Measurements from ENCODE around the gene SEL1L2.

The SEL1L2 gene

DNA sequence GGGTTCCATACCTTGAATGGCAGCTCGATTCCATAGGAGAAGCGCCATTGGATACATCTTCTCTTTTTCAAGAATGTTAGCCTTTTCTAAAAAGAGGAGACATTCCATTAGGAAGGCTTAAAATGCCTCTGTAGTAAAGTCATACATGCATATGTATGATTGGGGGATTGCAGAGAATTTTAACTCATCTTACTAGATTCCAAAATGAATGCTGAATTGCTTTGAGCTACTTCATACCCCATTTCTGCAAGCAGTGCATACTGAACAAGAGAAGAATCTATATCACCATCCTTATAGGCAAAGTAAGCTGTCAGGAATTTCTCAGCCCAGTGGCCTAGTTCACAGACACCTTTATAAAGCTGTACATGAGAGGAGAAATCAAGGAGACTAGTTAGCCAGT is 125.3 kb downstream of the SEL1L2 start:
- TF ChIP-seq, protein P1, sequence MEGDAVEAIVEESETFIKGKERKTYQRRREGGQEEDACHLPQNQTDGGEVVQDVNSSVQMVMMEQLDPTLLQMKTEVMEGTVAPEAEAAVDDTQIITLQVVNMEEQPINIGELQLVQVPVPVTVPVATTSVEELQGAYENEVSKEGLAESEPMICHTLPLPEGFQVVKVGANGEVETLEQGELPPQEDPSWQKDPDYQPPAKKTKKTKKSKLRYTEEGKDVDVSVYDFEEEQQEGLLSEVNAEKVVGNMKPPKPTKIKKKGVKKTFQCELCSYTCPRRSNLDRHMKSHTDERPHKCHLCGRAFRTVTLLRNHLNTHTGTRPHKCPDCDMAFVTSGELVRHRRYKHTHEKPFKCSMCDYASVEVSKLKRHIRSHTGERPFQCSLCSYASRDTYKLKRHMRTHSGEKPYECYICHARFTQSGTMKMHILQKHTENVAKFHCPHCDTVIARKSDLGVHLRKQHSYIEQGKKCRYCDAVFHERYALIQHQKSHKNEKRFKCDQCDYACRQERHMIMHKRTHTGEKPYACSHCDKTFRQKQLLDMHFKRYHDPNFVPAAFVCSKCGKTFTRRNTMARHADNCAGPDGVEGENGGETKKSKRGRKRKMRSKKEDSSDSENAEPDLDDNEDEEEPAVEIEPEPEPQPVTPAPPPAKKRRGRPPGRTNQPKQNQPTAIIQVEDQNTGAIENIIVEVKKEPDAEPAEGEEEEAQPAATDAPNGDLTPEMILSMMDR (conservative IDR thresholded peaks at IDR 0.05): no peak
- no peak overlapping the region for H3K27ac ChIP-seq

DNA sequence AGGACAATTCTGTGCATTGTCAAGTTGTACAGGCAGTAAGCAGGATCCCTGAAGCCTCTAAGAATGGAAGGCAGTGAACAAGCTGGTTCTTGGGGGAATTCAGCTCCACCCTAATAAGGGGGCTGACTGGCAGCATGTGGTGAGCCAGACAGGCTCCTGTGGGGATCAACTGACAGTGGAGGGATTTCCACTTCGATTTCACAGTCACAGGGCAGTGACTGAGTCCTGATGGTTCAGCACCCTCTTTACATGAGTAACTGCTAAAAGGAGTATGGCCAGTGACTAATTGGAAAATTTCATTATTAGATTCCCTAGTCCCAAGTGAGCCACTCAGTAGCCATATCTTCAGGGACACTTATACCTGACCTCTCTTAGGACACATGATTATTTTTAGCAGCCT is 127.2 kb downstream of the SEL1L2 start:
- H3K27ac ChIP-seq: no peak overlapping the region
- TF ChIP-seq, protein P1 (conservative IDR thresholded peaks at IDR 0.05): no peak

DNA sequence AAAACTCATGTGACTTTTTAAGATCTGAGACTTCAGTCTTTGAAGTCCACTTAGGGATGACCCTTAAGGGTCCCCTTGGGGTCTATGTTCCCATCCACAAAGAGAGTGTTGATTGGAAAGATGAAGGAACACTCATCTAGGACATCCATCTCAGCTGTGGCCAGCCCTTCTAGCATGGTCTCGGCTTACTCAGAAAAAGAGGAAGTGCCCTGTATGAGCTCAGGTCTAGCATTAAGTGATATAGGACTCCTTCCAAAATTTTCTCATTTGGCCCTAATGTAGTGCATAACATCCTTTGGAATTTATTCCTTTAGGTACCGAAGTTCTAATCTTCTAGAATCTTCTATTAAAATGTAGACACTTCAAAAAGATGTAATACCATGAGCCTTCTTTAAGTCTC is 128.2 kb downstream of the SEL1L2 start:
- no peak overlapping the region for H3K27ac ChIP-seq
- TF ChIP-seq, protein P1 (conservative IDR thresholded peaks at IDR 0.05): no peak

DNA sequence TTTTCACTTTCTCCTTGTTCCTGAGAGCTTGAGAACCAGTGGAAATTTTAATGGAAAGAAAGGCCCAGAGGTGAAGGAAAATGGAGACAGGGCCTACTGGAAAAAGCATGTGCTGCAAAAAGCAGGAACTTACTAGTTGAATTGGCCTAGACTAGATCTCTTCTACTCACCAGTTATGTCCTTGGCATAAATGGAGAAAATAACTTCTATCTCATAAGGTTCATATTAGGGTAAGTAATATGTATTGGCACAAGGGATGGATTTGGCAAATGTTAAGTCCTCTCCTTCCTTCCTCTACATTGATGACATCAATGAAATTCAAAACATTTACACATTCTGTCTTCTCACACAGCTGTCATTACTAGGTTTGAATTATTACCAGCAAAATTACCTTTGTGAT is 131.5 kb downstream of the SEL1L2 start:
- TF ChIP-seq, protein P1 (conservative IDR thresholded peaks at IDR 0.05): no peak
- no peak overlapping the region for H3K27ac ChIP-seq

DNA sequence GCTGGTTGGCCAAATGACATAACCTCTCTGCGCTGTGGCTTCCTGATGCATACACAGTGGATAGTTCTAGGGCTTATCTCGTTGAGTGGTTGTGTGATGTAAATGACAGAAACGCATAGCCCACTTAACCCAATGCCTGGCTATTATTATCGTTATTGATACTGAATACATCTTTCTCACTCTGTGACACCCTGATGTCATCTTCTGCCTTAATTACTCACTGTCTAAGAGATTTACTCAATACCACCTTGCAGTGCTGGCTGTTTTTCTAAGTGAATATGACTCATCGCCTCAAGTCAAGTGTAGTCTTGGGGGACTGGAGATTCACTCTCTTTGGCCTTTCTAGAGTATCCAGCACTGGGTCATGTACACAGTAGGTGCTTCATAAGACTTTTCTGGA is 132.0 kb downstream of the SEL1L2 start:
- H3K27ac ChIP-seq: no peak overlapping the region
- TF ChIP-seq, protein P1 (conservative IDR thresholded peaks at IDR 0.05): no peak

DNA sequence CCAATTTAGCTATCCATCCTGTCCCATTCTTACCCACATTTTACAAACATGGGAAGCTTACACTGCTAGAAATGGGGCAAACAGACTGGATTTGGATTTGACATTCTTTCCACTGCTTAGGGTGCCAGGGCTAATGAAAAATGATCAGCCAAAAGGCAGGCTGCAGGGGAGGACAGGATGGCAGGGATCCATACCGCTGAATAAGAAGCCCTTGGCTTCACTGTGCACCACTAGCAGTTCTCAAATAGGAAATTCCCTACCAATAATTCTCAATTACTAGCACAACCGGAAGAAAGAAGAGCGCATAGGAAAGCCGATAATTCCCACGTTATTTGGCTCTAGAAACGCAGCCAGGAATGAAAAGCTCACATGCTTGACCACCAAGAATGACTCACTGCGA is 132.5 kb downstream of the SEL1L2 start:
- peak overlapping the region; percentile 11; the same call in 1 of the 2 replicates for H3K27ac ChIP-seq
- TF ChIP-seq, protein P1 (conservative IDR thresholded peaks at IDR 0.05): no peak

DNA sequence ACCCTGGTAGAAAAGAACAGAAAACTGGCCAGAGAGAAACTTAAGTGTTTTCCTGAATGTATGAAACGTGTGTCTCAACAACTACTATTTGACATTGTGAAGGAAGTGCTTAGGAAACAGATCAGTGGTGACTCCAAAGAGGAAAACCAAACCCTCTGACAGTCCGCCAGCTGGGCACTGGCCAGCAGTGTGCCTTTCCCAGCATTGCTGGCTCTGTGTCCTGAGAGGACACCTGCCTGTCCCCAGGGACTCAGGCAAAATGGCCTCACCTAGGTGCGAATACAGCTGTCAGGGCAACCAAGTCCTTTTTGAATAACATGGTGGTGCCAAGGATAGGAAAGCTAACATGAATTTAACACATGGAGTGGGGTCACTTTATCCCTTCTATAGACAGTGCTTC is 133.1 kb downstream of the SEL1L2 start:
- H3K27ac ChIP-seq: peak overlapping the region; percentile 11
- TF ChIP-seq, protein P1 (conservative IDR thresholded peaks at IDR 0.05): no peak

DNA sequence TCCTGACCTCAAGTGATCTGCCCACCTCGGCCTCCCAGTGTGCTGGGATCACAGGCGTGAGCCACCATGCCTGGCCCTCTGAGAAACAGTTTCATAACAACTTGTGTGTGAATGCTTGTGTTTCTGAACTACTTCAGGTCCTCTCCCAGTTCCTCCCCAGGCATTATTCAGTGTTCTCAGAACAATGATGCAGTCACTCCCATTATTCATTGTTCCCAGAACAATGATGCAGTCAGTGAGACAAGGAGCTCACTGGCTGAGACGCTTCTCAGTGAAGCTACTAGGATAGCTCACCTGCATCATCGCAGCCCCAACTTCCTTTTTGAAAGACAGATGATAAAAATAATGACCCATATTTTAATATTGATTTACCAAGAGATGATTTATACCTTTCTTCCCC is 134.1 kb downstream of the SEL1L2 start:
- TF ChIP-seq, protein P1 (conservative IDR thresholded peaks at IDR 0.05): no peak
- H3K27ac ChIP-seq: no peak overlapping the region

Measured in VCaP (cell line).